Measurements from ENCODE around the gene PJVK.

DNA sequence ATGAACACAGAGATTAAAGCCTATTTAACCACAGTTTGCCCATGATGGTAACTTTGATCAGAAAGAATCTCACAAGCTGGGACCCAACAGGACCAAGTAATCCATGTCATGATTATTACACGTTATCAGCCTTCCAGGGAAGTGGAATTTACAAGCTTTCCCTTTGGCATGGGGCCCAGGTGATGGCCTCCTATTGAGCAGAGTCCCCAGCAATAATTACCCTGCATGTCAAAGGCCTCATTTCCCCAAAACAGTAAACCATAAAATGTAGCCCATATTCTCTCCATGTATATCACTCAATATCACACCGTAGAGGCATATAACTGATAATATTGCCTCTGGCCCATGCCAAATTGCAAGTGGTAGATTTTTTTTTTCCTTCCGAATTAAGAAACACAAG, 39.1 kb upstream of the PJVK start:
- TF ChIP-seq, protein P1, sequence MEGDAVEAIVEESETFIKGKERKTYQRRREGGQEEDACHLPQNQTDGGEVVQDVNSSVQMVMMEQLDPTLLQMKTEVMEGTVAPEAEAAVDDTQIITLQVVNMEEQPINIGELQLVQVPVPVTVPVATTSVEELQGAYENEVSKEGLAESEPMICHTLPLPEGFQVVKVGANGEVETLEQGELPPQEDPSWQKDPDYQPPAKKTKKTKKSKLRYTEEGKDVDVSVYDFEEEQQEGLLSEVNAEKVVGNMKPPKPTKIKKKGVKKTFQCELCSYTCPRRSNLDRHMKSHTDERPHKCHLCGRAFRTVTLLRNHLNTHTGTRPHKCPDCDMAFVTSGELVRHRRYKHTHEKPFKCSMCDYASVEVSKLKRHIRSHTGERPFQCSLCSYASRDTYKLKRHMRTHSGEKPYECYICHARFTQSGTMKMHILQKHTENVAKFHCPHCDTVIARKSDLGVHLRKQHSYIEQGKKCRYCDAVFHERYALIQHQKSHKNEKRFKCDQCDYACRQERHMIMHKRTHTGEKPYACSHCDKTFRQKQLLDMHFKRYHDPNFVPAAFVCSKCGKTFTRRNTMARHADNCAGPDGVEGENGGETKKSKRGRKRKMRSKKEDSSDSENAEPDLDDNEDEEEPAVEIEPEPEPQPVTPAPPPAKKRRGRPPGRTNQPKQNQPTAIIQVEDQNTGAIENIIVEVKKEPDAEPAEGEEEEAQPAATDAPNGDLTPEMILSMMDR (optimal IDR thresholded peaks at IDR 0.05 in 1 of 3, IDR thresholded peaks at IDR 0.05 in 1 of 3, conservative IDR thresholded peaks at IDR 0.05 in 1 of 3; ENCODE audit: extremely low read depth in 1 of 3, insufficient read depth in 2 of 3, low read length in 3 of 3) = no peak
- TF ChIP-seq EZH2 (IDR thresholded peaks at IDR 0.05; ENCODE audit: low read length) = no peak

Data from keratinocyte (primary cell).